HepG2 (cell line): ENCODE data around the gene GPER1. TPM values are rescaled to one million over a fixed set of nuclear protein-coding genes. Genes with fewer than 3 reads are reported as not detected.

Experiments used
- ATF4 ChIP-seq, 2 experiments: fragments of 450-650 bp in 1 of 2; sonication (generic) in 1 of 2; formaldehyde crosslinking; IDR thresholded peaks; 2 replicates each; pipeline versions ENCODE4 v1.5.0 to v1.8.0; 2020 to 2022; ENCODE audit warnings: mild to moderate bottlenecking in 1 of 2, missing genetic modification reagents in 1 of 2
- KLF12 ChIP-seq: sonication (generic); formaldehyde crosslinking; IDR thresholded peaks from 2 replicates; pipeline ENCODE4 v1.4.0; 2020; ENCODE audit warnings: missing genetic modification reagents, borderline replicate concordance
- MXD4 ChIP-seq: IDR thresholded peaks from 2 replicates; pipeline ENCODE4 v1.6.1; 2016; ENCODE audit warnings: mild to moderate bottlenecking, missing biosample characterization, missing genetic modification reagents
- NCOA1 ChIP-seq: sonication (generic); formaldehyde crosslinking; IDR thresholded peaks from 2 replicates; pipeline ENCODE4 v1.9.0; 2021; ENCODE audit warnings: missing genetic modification reagents
- NCOR1 ChIP-seq: fragments of 200-600 bp; sonication (generic); IDR thresholded peaks from 2 replicates; pipeline ENCODE4 v1.7.0; 2017; ENCODE audit warnings: antibody characterized with exemption, low read length, borderline replicate concordance
- NR2F2 ChIP-seq: IDR thresholded peaks from 2 replicates; pipeline ENCODE4 v1.6.1; 2012; ENCODE audit warnings: low read depth, inconsistent platforms, borderline replicate concordance
- PRMT3 ChIP-seq: sonication (generic); formaldehyde crosslinking; IDR thresholded peaks from 2 replicates; pipeline ENCODE4 v1.8.1; 2022; ENCODE audit warnings: low read depth, mild to moderate bottlenecking, moderate library complexity, missing genetic modification reagents, borderline replicate concordance
- RAD51 ChIP-seq: fragments of 450-650 bp; IDR thresholded peaks from 2 replicates; pipeline ENCODE4 v1.6.1; 2016; ENCODE audit warnings: borderline replicate concordance
- RFX1 ChIP-seq: fragments of 450-650 bp; IDR thresholded peaks from 2 replicates; pipeline ENCODE4 v1.6.1; 2017
- ZBTB20 ChIP-seq: sonication (generic); formaldehyde crosslinking; IDR thresholded peaks from 2 replicates; pipeline ENCODE4 v1.8.1; 2023; ENCODE audit warnings: missing genetic modification reagents, low read depth, mild to moderate bottlenecking, borderline replicate concordance
- ZFP41 ChIP-seq: sonication (generic); formaldehyde crosslinking; IDR thresholded peaks from 2 replicates; pipeline ENCODE4 v1.4.0; 2020; ENCODE audit warnings: mild to moderate bottlenecking, missing genetic modification reagents, borderline replicate concordance
- ZNF235 ChIP-seq: sonication (generic); formaldehyde crosslinking; IDR thresholded peaks from 2 replicates; pipeline ENCODE4 v1.8.1; 2023; ENCODE audit warnings: mild to moderate bottlenecking, missing genetic modification reagents, borderline replicate concordance
- ZNF362 ChIP-seq: sonication (generic); formaldehyde crosslinking; IDR thresholded peaks from 2 replicates; pipeline ENCODE4 v1.4.0; 2020; ENCODE audit warnings: missing genetic modification reagents, mild to moderate bottlenecking, borderline replicate concordance
- ZNF367 ChIP-seq: sonication (generic); formaldehyde crosslinking; IDR thresholded peaks from 2 replicates; pipeline ENCODE4 v1.4.0; 2020; ENCODE audit warnings: missing genetic modification reagents, borderline replicate concordance
- ZNF407 ChIP-seq: sonication (generic); formaldehyde crosslinking; IDR thresholded peaks from one replicate; pipeline ENCODE4 v1.5.1; 2020; ENCODE audit warnings: mild to moderate bottlenecking, missing genetic modification reagents; ENCODE audit errors: not compliant biosample characterization
- ZNF577 ChIP-seq: sonication (generic); formaldehyde crosslinking; IDR thresholded peaks from 2 replicates; pipeline ENCODE4 v1.4.0; 2020; ENCODE audit warnings: mild to moderate bottlenecking, low read depth, missing genetic modification reagents, borderline replicate concordance
- ZNF766 ChIP-seq: sonication (generic); formaldehyde crosslinking; IDR thresholded peaks from 2 replicates; pipeline ENCODE4 v1.5.0; 2020; ENCODE audit warnings: missing genetic modification reagents, borderline replicate concordance
- polyA plus RNA-seq, 8 experiments: library from polyadenylated mRNA; depleted of rRNA in 3 of 8; stranded (reverse) in 7 of 8; unstranded in 1 of 8; fragments of >200 nt; fragmentation: Illumina TruSeq in 4 of 8; extraction: Trizol in 4 of 8; gene quantifications; 2 replicates each; pipeline versions ENCODE4 v1.2.1 to v1.2.3, GENCODE V29; 2011 to 2016; ENCODE audit warnings: low read depth in 4 of 8, missing spikeins in 1 of 8, mixed read lengths in 1 of 8; ENCODE audit not compliant: insufficient read depth in 1 of 8
- total RNA-seq, 5 experiments: library from RNA; depleted of rRNA; stranded (reverse); fragments of >200 nt; fragmentation: Illumina TruSeq; extraction: Trizol; gene quantifications; 2 replicates each; pipeline ENCODE4 v1.2.3, GENCODE V29; 2016; ENCODE audit warnings: low read depth in 1 of 5

GPER1 gene
- total and polyA plus RNA-seq, 2 of the 13 experiments (the other 11 are each of a cell fraction or from before 2014, with no cell fraction given): 12.7 to 19.7 TPM

- 0 out of 4 replicates have a peak, but pooled peaks of 1 of the 2 experiments have one; percentile 25 for TF ChIP-seq ATF4 (CRISPR knock-in tag; IDR thresholded peaks at IDR 0.05)
- TF ChIP-seq NCOA1 (CRISPR knock-in tag): no peak
- no peak for TF ChIP-seq ZNF577 (CRISPR knock-in tag)
- no peak for TF ChIP-seq NCOR1
- no peak for TF ChIP-seq ZNF407 (CRISPR knock-in tag)
- no peak for TF ChIP-seq ZFP41 (CRISPR knock-in tag)
- TF ChIP-seq ZBTB20 (CRISPR knock-in tag): peak; percentile 46
- TF ChIP-seq RFX1: no peak
- peak; percentile 52; the same call in 1 of the 2 replicates for TF ChIP-seq KLF12
- TF ChIP-seq ZNF235 (CRISPR knock-in tag): no peak
- TF ChIP-seq MXD4 (CRISPR knock-in tag): peak; percentile 61; the same call in 1 of the 2 replicates
- TF ChIP-seq PRMT3 (CRISPR knock-in tag): no peak
- TF ChIP-seq ZNF766 (CRISPR knock-in tag): peak; percentile 95
- TF ChIP-seq NR2F2: no peak
- TF ChIP-seq ZNF362: no peak
- TF ChIP-seq RAD51: no peak
- TF ChIP-seq ZNF367: no peak; the same call in 1 of the 2 replicates
Observed at GRCh38 chr7:1086588-1087464, 1.1 kb upstream of the GPER1 start (continued).
